IMR-90 (cell line): ENCODE measurements around the gene TMEM54. TPM values are rescaled to one million over a fixed set of nuclear protein-coding genes. Genes with fewer than 3 reads are reported as not detected.

Source experiments
- ATAC-seq: fragments of 200-7000 bp; cut with Tn5 transposase; 2 replicates; pipeline ENCODE4 v1.9.1; 2020; ENCODE audit warnings: low read depth, mild to moderate bottlenecking, moderate library complexity
- BruUV-seq: library from RNA; stranded (reverse); fragments of 400-500 nt; replicated peaks from 2 replicates; lab custom pipeline; 2021; lab: Mats Ljungman, UMichigan
- CTCF ChIA-PET: fragments of 300-600 bp; formaldehyde crosslinking; extraction: SDS; loops from one replicate; lab custom pipeline; 2021; ENCODE audit warnings: antibody characterized with exemption; lab: Yijun Ruan, JAX
- POLR2A ChIA-PET: fragments of 300-600 bp; sonication (Branson Sonifier 250); formaldehyde crosslinking; loops from one replicate; lab custom pipeline; 2022; ENCODE audit warnings: antibody characterized with exemption; ENCODE audit not compliant: unreplicated experiment; lab: Charles Lee
- DNase-seq: peaks from one replicate; pipeline ENCODE4 v3.0.0; 2013
- H2AFZ ChIP-seq: replicated peaks from 2 replicates; pipeline ENCODE3; 2013; ENCODE audit warnings: low read length, mild to moderate bottlenecking; ENCODE audit not compliant: poor library complexity
- H2AK5ac ChIP-seq: 2 replicates; pipeline ENCODE4 v1.6.1; 2013; ENCODE audit warnings: low read depth, low read length, inconsistent platforms
- H2AK9ac ChIP-seq: replicated peaks from 2 replicates; pipeline ENCODE3; 2013; ENCODE audit warnings: mild to moderate bottlenecking, low read depth, low read length, moderate library complexity; ENCODE audit not compliant: poor library complexity
- H2BK120ac ChIP-seq: 2 replicates; pipeline ENCODE4 v1.6.1; 2013; ENCODE audit warnings: low read depth, low read length, inconsistent platforms
- H2BK15ac ChIP-seq: 3 replicates; pipeline ENCODE4 v1.6.1; 2013; ENCODE audit warnings: low read depth, low read length, inconsistent platforms
- H2BK20ac ChIP-seq: 2 replicates; pipeline ENCODE4 v1.6.1; 2013; ENCODE audit warnings: low read depth, mild to moderate bottlenecking, inconsistent platforms, low read length, moderate library complexity
- H2BK5ac ChIP-seq: 2 replicates; pipeline ENCODE4 v1.6.1; 2013; ENCODE audit warnings: mild to moderate bottlenecking, low read depth, low read length, inconsistent platforms; ENCODE audit not compliant: poor library complexity, severe bottlenecking
- H3K14ac ChIP-seq: replicated peaks from 2 replicates; pipeline ENCODE4 v1.6.1; 2013; ENCODE audit warnings: low read depth, low read length, inconsistent platforms
- H3K18ac ChIP-seq: 2 replicates; pipeline ENCODE4 v1.6.1; 2013; ENCODE audit warnings: low read depth, low read length, control low read depth
- H3K23ac ChIP-seq: 2 replicates; pipeline ENCODE4 v1.6.1; 2013; ENCODE audit warnings: low read depth, low read length, inconsistent platforms
- H3K27ac ChIP-seq: 2 replicates; pipeline ENCODE4 v1.5.1; 2013; ENCODE audit warnings: mild to moderate bottlenecking, control low read depth, low read length; ENCODE audit not compliant: insufficient read depth
- H3K27me3 ChIP-seq: 2 replicates; pipeline ENCODE4 v1.6.1; 2013; ENCODE audit warnings: low read length; ENCODE audit not compliant: control insufficient read depth, insufficient read depth
- H3K36me3 ChIP-seq: 2 replicates; pipeline ENCODE4 v1.6.1; 2013; ENCODE audit warnings: low read length, mixed read lengths; ENCODE audit not compliant: control insufficient read depth, insufficient read depth
- H3K4ac ChIP-seq: 2 replicates; pipeline ENCODE4 v1.6.1; 2013; ENCODE audit warnings: low read depth, low read length, inconsistent platforms
- H3K4me1 ChIP-seq: 2 replicates; pipeline ENCODE4 v1.6.1; 2013; ENCODE audit warnings: low read length, mixed read lengths; ENCODE audit not compliant: control insufficient read depth, insufficient read depth
- H3K4me2 ChIP-seq: 2 replicates; pipeline ENCODE4 v1.6.1; 2013; ENCODE audit warnings: low read depth, mild to moderate bottlenecking, control low read depth, low read length, moderate library complexity
- H3K4me3 ChIP-seq: 2 replicates; pipeline ENCODE4 v1.5.1; 2013; ENCODE audit warnings: low read depth, mild to moderate bottlenecking, control low read depth, low read length, moderate library complexity; ENCODE audit not compliant: insufficient read depth
- H3K56ac ChIP-seq: 2 replicates; pipeline ENCODE4 v1.6.1; 2013; ENCODE audit warnings: low read length, inconsistent platforms; ENCODE audit not compliant: insufficient read depth; ENCODE audit errors: extremely low read depth
- H3K79me1 ChIP-seq, 2 experiments: 2 replicates each; pipeline ENCODE4 v1.6.1; 2013; ENCODE audit warnings: low read length in 2 of 2, inconsistent platforms in 1 of 2, low read depth in 1 of 2
- H3K9ac ChIP-seq: 2 replicates; pipeline ENCODE4 v1.6.1; 2013; ENCODE audit warnings: low read depth, low read length, control low read depth
- H3K9me1 ChIP-seq: 2 replicates; pipeline ENCODE4 v1.6.1; 2013; ENCODE audit warnings: low read length, inconsistent platforms; ENCODE audit not compliant: insufficient read depth
- H3K9me3 ChIP-seq: 2 replicates; pipeline ENCODE4 v1.6.1; 2013; ENCODE audit warnings: low read length; ENCODE audit not compliant: control insufficient read depth, insufficient read depth
- H4K20me1 ChIP-seq: 2 replicates; pipeline ENCODE4 v1.6.1; 2013; ENCODE audit warnings: low read length, inconsistent platforms; ENCODE audit not compliant: insufficient read depth
- H4K5ac ChIP-seq: 2 replicates; pipeline ENCODE4 v1.6.1; 2013; ENCODE audit warnings: mild to moderate bottlenecking, low read depth, low read length, control low read depth
- H4K8ac ChIP-seq, 2 experiments: 2 replicates each; pipeline ENCODE4 v1.6.1; 2013; ENCODE audit warnings: low read depth in 2 of 2, low read length in 2 of 2, control low read depth in 1 of 2, inconsistent platforms in 1 of 2
- H4K91ac ChIP-seq: 2 replicates; pipeline ENCODE4 v1.6.1; 2013; ENCODE audit warnings: low read depth, low read length, inconsistent platforms; ENCODE audit not compliant: insufficient read depth
- BHLHE40 ChIP-seq: fragments of 150-350 bp; IDR thresholded peaks from 2 replicates; pipeline ENCODE4 v1.6.1; 2016; ENCODE audit warnings: mild to moderate bottlenecking, low read depth, low read length
- CEBPB ChIP-seq: IDR thresholded peaks from 2 replicates; pipeline ENCODE4 v1.6.1; 2012; ENCODE audit warnings: low read depth, low read length, improper control_type of control experiment
- CHD1 ChIP-seq: IDR thresholded peaks from 2 replicates; pipeline ENCODE4 v1.6.1; 2012; ENCODE audit warnings: low read depth, low read length, improper control_type of control experiment
- FOS ChIP-seq: fragments of 150-350 bp; IDR thresholded peaks from 2 replicates; pipeline ENCODE4 v1.6.1; 2016; ENCODE audit warnings: low read depth, low read length
- POLR2A ChIP-seq: IDR thresholded peaks from 2 replicates; pipeline ENCODE4 v1.6.1; 2012; ENCODE audit warnings: mild to moderate bottlenecking, low read depth, low read length
- WGBS, 2 experiments: methylation state at CpG; one replicate each; pipeline versions ENCODE4 v1.1.5 to v1.1.7; 2013; ENCODE audit warnings: missing lambda C conversion rate in 2 of 2; ENCODE audit not compliant: insufficient read length in 1 of 2; ENCODE audit errors: extremely low coverage in 2 of 2; 5-methylcytosine and 5-hydroxymethylcytosine counted together
- dilution Hi-C: fragments of 300-500 bp; cut with HindIII; formaldehyde crosslinking; loops from one replicate; pipeline ENCODE4 v1.14.3; 2018; ENCODE audit warnings: low sequenced_read_pairs; ENCODE audit not compliant: unreplicated experiment
- in situ Hi-C: fragments of 300-500 bp; cut with MboI; formaldehyde crosslinking; loops from 3 replicates; pipeline ENCODE4 v1.14.3; 2019; ENCODE audit warnings: low sequenced_read_pairs, inconsistent platforms, mixed read lengths
- intact Hi-C: fragments of 100-400 bp; cut with micrococcal nuclease; formaldehyde crosslinking; loops from 2 replicates; pipeline ENCODE4 v1.10.0; 2022
- polyA plus RNA-seq, 3 experiments: library from polyadenylated mRNA; depleted of rRNA; stranded (reverse); fragments of >200 nt; gene quantifications; 2 replicates each; pipeline ENCODE4 v1.2.3, GENCODE V29; 2012; ENCODE audit warnings: low replicate concordance in 1 of 3
- total RNA-seq: library from RNA; depleted of rRNA; stranded (reverse); fragments of >200 nt; gene quantifications from 2 replicates; pipeline ENCODE4 v1.2.3, GENCODE V29; 2012

TMEM54 gene
- total and polyA plus RNA-seq, 2 of the 4 experiments (the other 2 are of a cell fraction): 25.5 to 75.2 TPM

DNA sequence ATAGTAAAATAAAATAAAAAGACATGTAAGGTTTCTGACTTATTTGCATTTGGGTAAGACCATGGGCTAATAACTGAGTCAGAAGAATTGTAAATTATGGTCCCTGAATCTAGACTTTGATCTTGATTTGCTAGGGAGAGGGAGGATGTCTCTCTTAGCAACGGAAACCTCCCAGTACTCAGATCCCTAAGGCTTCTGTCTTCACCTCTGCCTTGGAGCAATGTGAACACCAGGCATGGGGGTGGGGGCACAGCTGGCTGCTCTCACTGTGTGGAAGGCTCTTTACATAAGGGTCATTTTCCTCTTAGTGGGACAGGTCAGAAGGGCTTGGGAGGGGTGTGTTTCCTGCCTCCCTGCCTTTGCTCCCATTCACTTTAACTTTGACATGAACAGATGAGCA lies 17.0 kb upstream of the TMEM54 start:
- ATAC-seq (no peak), DNase-seq (no peak)
- Histone ChIP-seq H3K18ac (no peak overlapping the region), H2BK20ac (no peak overlapping the region), H3K27me3 (no peaks in the 10 kb centered on the region), H3K56ac (no peak overlapping the region), H2BK15ac (no peak overlapping the region), H3K9me1 (peaks cover 4% of the 10 kb centered on the region), H2BK5ac (no peak overlapping the region), H2AK5ac (no peak overlapping the region), H4K5ac (no peak overlapping the region), H3K14ac (no peak overlapping the region), H3K4me3 (no peak overlapping the region), H3K9ac (no peak overlapping the region), H3K9me3 (0 out of 2 replicates have a peak, but pooled peaks cover 2% of the 10 kb centered on the region), H4K91ac (no peak overlapping the region), H3K23ac (no peak overlapping the region), H3K4ac (no peak overlapping the region), H2AK9ac (no peak overlapping the region), H2BK120ac (no peak overlapping the region), H4K8ac (no peak overlapping the region), H3K36me3 (no peaks in the 10 kb centered on the region), H3K79me1 (no peaks in the 10 kb centered on the region), H4K20me1 (no peaks in the 10 kb centered on the region), H3K4me2 (no peak overlapping the region), H3K27ac (no peak overlapping the region), H3K4me1 (0 out of 2 replicates have a peak, but pooled peaks cover 1% of the 10 kb centered on the region), H2AFZ (no peak overlapping the region)
- dilution Hi-C loops: no loop called here
- ChIA-PET CTCF (no interaction called here), POLR2A (no interaction called here)
- WGBS, 2 experiments: no CpG with 5 or more reads among the region's 1 CpG
- no TSS peak for BruUV-seq
- in situ Hi-C loops: no loop called here
- intact Hi-C loops: no loop called here
- TF ChIP-seq FOS (no peak), CHD1 (no peak), BHLHE40 (no peak), POLR2A (no peak), CEBPB (no peak)
